WTC11 (cell line): Measurements from ENCODE around the gene TAF8. TPM values are rescaled to one million over a fixed set of nuclear protein-coding genes. Genes with fewer than 3 reads are reported as not detected.

ENCODE experiments used
- ATAC-seq: fragments of 200-7000 bp; cut with Tn5 transposase; 2 replicates; pipeline ENCODE4 v1.10.0; 2021; ENCODE audit warnings: mild to moderate bottlenecking, moderate library complexity
- CTCF ChIA-PET: fragments of 300-600 bp; sonication (Branson Sonifier 250); formaldehyde crosslinking; loops from one replicate; lab custom pipeline; 2021; ENCODE audit warnings: antibody characterized with exemption; lab: Charles Lee
- POLR2A ChIA-PET: fragments of 350-600 bp; sonication (Branson Sonifier 250); formaldehyde crosslinking; loops from one replicate; lab custom pipeline; 2021; ENCODE audit warnings: antibody characterized with exemption; lab: Charles Lee
- DNase-seq: peaks from one replicate; pipeline ENCODE4 v3.0.0; 2021; ENCODE audit warnings: low spot score
- H3K27ac Mint-ChIP-seq: 2 replicates; pipeline ENCODE4 v1.8.0; 2021; ENCODE audit warnings: mixed read lengths
- H3K27me3 Mint-ChIP-seq: 2 replicates; pipeline ENCODE4 v1.8.0; 2021; ENCODE audit warnings: low read depth, mild to moderate bottlenecking, moderate library complexity, mixed read lengths
- H3K36me3 Mint-ChIP-seq: 2 replicates; pipeline ENCODE4 v1.8.0; 2021; ENCODE audit warnings: mixed read lengths
- H3K4me1 Mint-ChIP-seq: 2 replicates; pipeline ENCODE4 v1.8.0; 2022; ENCODE audit warnings: mixed read lengths
- H3K4me3 Mint-ChIP-seq: 2 replicates; pipeline ENCODE4 v1.8.0; 2021; ENCODE audit warnings: mild to moderate bottlenecking, moderate library complexity, mixed read lengths
- H3K9me3 Mint-ChIP-seq: 2 replicates; pipeline ENCODE4 v1.8.0; 2021; ENCODE audit warnings: mixed read lengths
- CBFB ChIP-seq: sonication (generic); formaldehyde crosslinking; IDR thresholded peaks from 2 replicates; pipeline ENCODE4 v1.8.1; 2022; ENCODE audit warnings: mild to moderate bottlenecking, low read depth, missing genetic modification reagents
- CREM ChIP-seq: sonication (generic); formaldehyde crosslinking; IDR thresholded peaks from 2 replicates; pipeline ENCODE4 v1.8.1; 2022; ENCODE audit warnings: mild to moderate bottlenecking, missing genetic modification reagents, moderate library complexity
- FOXK1 ChIP-seq: sonication (generic); formaldehyde crosslinking; IDR thresholded peaks from 2 replicates; pipeline ENCODE4 v1.8.0; 2022; ENCODE audit warnings: mild to moderate bottlenecking, moderate library complexity, missing genetic modification reagents
- FOXP1 ChIP-seq: sonication (generic); formaldehyde crosslinking; IDR thresholded peaks from 2 replicates; pipeline ENCODE4 v1.8.0; 2022; ENCODE audit warnings: missing genetic modification reagents, mild to moderate bottlenecking, moderate library complexity, borderline replicate concordance
- GRHL2 ChIP-seq: fragments of 250-450 bp; sonication (Bioruptor Pico); IDR thresholded peaks from 2 replicates; pipeline ENCODE4 v1.8.0; 2022; ENCODE audit warnings: mild to moderate bottlenecking, moderate library complexity; ENCODE audit not compliant: insufficient replicate concordance, severe bottlenecking
- GTF2I ChIP-seq: fragments of 250-450 bp; sonication (Bioruptor Pico); conservative IDR thresholded peaks from 2 replicates; pipeline ENCODE4 v1.4.0; 2021; ENCODE audit warnings: mild to moderate bottlenecking
- IRF2 ChIP-seq: sonication (generic); formaldehyde crosslinking; IDR thresholded peaks from 2 replicates; pipeline ENCODE4 v1.8.0; 2022; ENCODE audit warnings: low read depth, missing genetic modification reagents, borderline replicate concordance
- JAZF1 ChIP-seq: fragments of 250-450 bp; sonication (Bioruptor Pico); IDR thresholded peaks from 2 replicates; pipeline ENCODE4 v1.9.0; 2021; ENCODE audit warnings: moderate library complexity, mild to moderate bottlenecking, inconsistent platforms
- JUN ChIP-seq: sonication (generic); formaldehyde crosslinking; IDR thresholded peaks from 2 replicates; pipeline ENCODE4 v1.8.0; 2023; ENCODE audit warnings: mild to moderate bottlenecking, missing genetic modification reagents
- NFYB ChIP-seq: sonication (generic); formaldehyde crosslinking; conservative IDR thresholded peaks from 2 replicates; pipeline ENCODE4 v1.8.0; 2022; ENCODE audit warnings: low read depth, missing genetic modification reagents
- SMAD3 ChIP-seq: sonication (generic); formaldehyde crosslinking; IDR thresholded peaks from 2 replicates; pipeline ENCODE4 v1.8.0; 2022; ENCODE audit warnings: missing genetic modification reagents, mild to moderate bottlenecking, borderline replicate concordance
- TEAD4 ChIP-seq: sonication (generic); formaldehyde crosslinking; IDR thresholded peaks from 2 replicates; pipeline ENCODE4 v1.8.0; 2022; ENCODE audit warnings: mild to moderate bottlenecking, missing genetic modification reagents
- ZBTB21 ChIP-seq: sonication (generic); formaldehyde crosslinking; IDR thresholded peaks from 2 replicates; pipeline ENCODE4 v1.8.1; 2023; ENCODE audit warnings: mild to moderate bottlenecking, missing genetic modification reagents, borderline replicate concordance
- ZNF317 ChIP-seq: sonication (generic); formaldehyde crosslinking; IDR thresholded peaks from 2 replicates; pipeline ENCODE4 v1.8.1; 2023; ENCODE audit warnings: low read depth, mild to moderate bottlenecking, moderate library complexity, missing genetic modification reagents, borderline replicate concordance
- ZNF423 ChIP-seq: fragments of 250-450 bp; sonication (Bioruptor Pico); IDR thresholded peaks from 2 replicates; pipeline ENCODE4 v2.1.2; 2022; ENCODE audit warnings: mild to moderate bottlenecking, moderate library complexity
- ZNF671 ChIP-seq: fragments of 250-450 bp; sonication (Bioruptor Pico); IDR thresholded peaks from 2 replicates; pipeline ENCODE4 v1.8.0; 2021; ENCODE audit warnings: mild to moderate bottlenecking
- total RNA-seq: library from RNA; stranded (reverse); gene quantifications from 3 replicates; pipeline ENCODE4 v1.2.3, GENCODE V29; 2021
- TF ChIP-seq, protein P1 (sequence below): fragments of 250-450 bp; sonication (Bioruptor Pico); IDR thresholded peaks from 2 replicates; pipeline ENCODE4 v1.8.0; 2021; ENCODE audit warnings: mild to moderate bottlenecking
- TF ChIP-seq, protein P2 (sequence below): sonication (generic); formaldehyde crosslinking; IDR thresholded peaks from 2 replicates; pipeline ENCODE4 v1.8.0; 2022; ENCODE audit warnings: mild to moderate bottlenecking, missing genetic modification reagents
- TF ChIP-seq, protein P3 (sequence below): sonication (generic); formaldehyde crosslinking; IDR thresholded peaks from 2 replicates; pipeline ENCODE4 v1.8.0; 2022; ENCODE audit warnings: mild to moderate bottlenecking, missing genetic modification reagents
- TF ChIP-seq, protein P4 (sequence below): sonication (generic); formaldehyde crosslinking; IDR thresholded peaks from 2 replicates; pipeline ENCODE4 v1.8.0; 2022; ENCODE audit warnings: mild to moderate bottlenecking, missing genetic modification reagents
- TF ChIP-seq, protein P5 (sequence below): sonication (generic); formaldehyde crosslinking; IDR thresholded peaks from 2 replicates; pipeline ENCODE4 v1.8.1; 2022; ENCODE audit warnings: mild to moderate bottlenecking, moderate library complexity, missing genetic modification reagents
- TF ChIP-seq, protein P6 (sequence below): sonication (generic); formaldehyde crosslinking; IDR thresholded peaks from 2 replicates; pipeline ENCODE4 v1.8.0; 2022; ENCODE audit warnings: missing genetic modification reagents
- TF ChIP-seq, protein P7 (sequence below): fragments of 250-450 bp; sonication (Bioruptor Pico); IDR thresholded peaks from 2 replicates; pipeline ENCODE4 v1.9.0; 2021; ENCODE audit warnings: mild to moderate bottlenecking
- TF ChIP-seq, protein P8 (sequence below): sonication (generic); formaldehyde crosslinking; IDR thresholded peaks from 2 replicates; pipeline ENCODE4 v1.8.1; 2023; ENCODE audit warnings: mild to moderate bottlenecking, missing genetic modification reagents, moderate library complexity

The TAF8 gene
- total RNA-seq, 1 experiment from 2014 or later: 31.0 TPM

DNA sequence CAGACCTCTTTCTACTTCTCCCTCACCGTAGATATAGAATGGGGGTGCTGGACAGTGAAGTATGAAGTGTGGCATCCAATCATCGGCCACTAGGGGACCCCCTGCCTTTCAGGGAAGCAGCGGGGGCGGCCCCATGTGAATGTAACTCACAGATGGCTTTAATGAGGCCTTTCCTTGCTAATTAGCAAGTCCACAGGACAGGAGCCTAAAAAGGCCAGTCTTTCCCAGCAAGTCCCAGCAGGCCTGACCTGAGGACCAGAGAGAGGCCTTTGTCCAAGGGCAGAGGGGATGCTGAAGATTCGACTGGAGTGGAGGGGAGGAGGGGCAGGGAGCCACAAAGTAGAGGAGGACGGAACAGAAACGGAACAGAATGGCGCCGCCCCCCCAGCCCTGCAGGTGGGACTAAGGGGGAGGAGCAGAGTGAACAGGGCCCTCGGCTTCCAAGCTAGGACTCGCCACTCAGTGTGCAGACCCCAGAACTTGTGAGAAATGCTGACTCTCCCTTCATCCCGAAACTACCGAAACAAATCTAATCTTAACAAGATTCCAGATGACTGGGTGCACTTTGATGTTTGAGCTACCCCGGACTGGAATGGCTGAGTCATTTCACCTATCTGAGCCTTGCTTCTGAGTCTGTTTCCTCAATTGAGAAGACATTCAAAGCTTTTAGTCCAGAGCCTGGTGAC is 86.3 kb downstream of the TAF8 start:
- Mint-ChIP-seq H3K4me3 (peak overlapping the region; percentile 61), H3K27ac (peak overlapping the region; percentile 100), H3K27me3 (no peaks in the 10 kb centered on the region; the same call in 1 of the 2 replicates), H3K36me3 (peaks cover 22% of the 10 kb centered on the region), H3K4me1 (peaks cover 79% of the 10 kb centered on the region), H3K9me3 (no peaks in the 10 kb centered on the region)
- DNase-seq: peak; percentile 87
- ChIA-PET POLR2A (interaction anchor here (0.7 to 1.4 kb wide), 3 partner anchors 27 to 1171 kb away, joined by 3 to 8 read pairs (median 4); partner anchors contain the start of gene TAF8), CTCF (interaction anchor here (0.6 to 6.4 kb wide), 22 partner anchors 9 to 612 kb away, joined by 3 to 46 read pairs (median 4); partner anchors contain the start of genes BYSL, MED20 and TOMM6)
- ATAC-seq: peak; percentile 81
- TF ChIP-seq, protein P1, sequence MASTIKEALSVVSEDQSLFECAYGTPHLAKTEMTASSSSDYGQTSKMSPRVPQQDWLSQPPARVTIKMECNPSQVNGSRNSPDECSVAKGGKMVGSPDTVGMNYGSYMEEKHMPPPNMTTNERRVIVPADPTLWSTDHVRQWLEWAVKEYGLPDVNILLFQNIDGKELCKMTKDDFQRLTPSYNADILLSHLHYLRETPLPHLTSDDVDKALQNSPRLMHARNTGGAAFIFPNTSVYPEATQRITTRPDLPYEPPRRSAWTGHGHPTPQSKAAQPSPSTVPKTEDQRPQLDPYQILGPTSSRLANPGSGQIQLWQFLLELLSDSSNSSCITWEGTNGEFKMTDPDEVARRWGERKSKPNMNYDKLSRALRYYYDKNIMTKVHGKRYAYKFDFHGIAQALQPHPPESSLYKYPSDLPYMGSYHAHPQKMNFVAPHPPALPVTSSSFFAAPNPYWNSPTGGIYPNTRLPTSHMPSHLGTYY (CRISPR knock-in tag): no peak
- TF ChIP-seq FOXK1 (CRISPR knock-in tag): peak; percentile 50; the same call in 1 of the 2 replicates
- 0 out of 2 replicates have a peak, but pooled peaks have one; percentile 63 for TF ChIP-seq GTF2I (CRISPR knock-in tag)
- peak; percentile 83 for TF ChIP-seq ZNF423 (CRISPR knock-in tag)
- TF ChIP-seq, protein P2, sequence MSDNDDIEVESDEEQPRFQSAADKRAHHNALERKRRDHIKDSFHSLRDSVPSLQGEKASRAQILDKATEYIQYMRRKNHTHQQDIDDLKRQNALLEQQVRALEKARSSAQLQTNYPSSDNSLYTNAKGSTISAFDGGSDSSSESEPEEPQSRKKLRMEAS (CRISPR knock-in tag): peak; percentile 59
- no peak for TF ChIP-seq JUN (CRISPR knock-in tag)
- no peak for TF ChIP-seq GRHL2 (CRISPR knock-in tag)
- TF ChIP-seq, protein P3, sequence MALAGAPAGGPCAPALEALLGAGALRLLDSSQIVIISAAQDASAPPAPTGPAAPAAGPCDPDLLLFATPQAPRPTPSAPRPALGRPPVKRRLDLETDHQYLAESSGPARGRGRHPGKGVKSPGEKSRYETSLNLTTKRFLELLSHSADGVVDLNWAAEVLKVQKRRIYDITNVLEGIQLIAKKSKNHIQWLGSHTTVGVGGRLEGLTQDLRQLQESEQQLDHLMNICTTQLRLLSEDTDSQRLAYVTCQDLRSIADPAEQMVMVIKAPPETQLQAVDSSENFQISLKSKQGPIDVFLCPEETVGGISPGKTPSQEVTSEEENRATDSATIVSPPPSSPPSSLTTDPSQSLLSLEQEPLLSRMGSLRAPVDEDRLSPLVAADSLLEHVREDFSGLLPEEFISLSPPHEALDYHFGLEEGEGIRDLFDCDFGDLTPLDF (CRISPR knock-in tag): no peak
- no peak for TF ChIP-seq ZNF671 (CRISPR knock-in tag)
- TF ChIP-seq TEAD4 (CRISPR knock-in tag): no peak
- TF ChIP-seq, protein P4, sequence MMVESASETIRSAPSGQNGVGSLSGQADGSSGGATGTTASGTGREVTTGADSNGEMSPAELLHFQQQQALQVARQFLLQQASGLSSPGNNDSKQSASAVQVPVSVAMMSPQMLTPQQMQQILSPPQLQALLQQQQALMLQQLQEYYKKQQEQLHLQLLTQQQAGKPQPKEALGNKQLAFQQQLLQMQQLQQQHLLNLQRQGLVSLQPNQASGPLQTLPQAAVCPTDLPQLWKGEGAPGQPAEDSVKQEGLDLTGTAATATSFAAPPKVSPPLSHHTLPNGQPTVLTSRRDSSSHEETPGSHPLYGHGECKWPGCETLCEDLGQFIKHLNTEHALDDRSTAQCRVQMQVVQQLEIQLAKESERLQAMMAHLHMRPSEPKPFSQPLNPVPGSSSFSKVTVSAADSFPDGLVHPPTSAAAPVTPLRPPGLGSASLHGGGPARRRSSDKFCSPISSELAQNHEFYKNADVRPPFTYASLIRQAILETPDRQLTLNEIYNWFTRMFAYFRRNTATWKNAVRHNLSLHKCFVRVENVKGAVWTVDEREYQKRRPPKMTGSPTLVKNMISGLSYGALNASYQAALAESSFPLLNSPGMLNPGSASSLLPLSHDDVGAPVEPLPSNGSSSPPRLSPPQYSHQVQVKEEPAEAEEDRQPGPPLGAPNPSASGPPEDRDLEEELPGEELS (CRISPR knock-in tag): peak; percentile 86; the same call in 1 of the 2 replicates
- TF ChIP-seq JAZF1: no peak
- TF ChIP-seq IRF2 (CRISPR knock-in tag): no peak
- TF ChIP-seq CBFB: no peak
- TF ChIP-seq FOXP1 (CRISPR knock-in tag): peak; percentile 44; the same call in 1 of the 2 replicates
- TF ChIP-seq NFYB (CRISPR knock-in tag): no peak
- TF ChIP-seq, protein P5, sequence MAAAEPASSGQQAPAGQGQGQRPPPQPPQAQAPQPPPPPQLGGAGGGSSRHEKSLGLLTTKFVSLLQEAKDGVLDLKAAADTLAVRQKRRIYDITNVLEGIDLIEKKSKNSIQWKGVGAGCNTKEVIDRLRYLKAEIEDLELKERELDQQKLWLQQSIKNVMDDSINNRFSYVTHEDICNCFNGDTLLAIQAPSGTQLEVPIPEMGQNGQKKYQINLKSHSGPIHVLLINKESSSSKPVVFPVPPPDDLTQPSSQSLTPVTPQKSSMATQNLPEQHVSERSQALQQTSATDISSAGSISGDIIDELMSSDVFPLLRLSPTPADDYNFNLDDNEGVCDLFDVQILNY: no peak
- no peak for TF ChIP-seq SMAD3 (CRISPR knock-in tag)
- TF ChIP-seq ZNF317: no peak
- peak; percentile 75; the same call in 1 of the 2 replicates for TF ChIP-seq CREM (CRISPR knock-in tag)
- TF ChIP-seq, protein P6, sequence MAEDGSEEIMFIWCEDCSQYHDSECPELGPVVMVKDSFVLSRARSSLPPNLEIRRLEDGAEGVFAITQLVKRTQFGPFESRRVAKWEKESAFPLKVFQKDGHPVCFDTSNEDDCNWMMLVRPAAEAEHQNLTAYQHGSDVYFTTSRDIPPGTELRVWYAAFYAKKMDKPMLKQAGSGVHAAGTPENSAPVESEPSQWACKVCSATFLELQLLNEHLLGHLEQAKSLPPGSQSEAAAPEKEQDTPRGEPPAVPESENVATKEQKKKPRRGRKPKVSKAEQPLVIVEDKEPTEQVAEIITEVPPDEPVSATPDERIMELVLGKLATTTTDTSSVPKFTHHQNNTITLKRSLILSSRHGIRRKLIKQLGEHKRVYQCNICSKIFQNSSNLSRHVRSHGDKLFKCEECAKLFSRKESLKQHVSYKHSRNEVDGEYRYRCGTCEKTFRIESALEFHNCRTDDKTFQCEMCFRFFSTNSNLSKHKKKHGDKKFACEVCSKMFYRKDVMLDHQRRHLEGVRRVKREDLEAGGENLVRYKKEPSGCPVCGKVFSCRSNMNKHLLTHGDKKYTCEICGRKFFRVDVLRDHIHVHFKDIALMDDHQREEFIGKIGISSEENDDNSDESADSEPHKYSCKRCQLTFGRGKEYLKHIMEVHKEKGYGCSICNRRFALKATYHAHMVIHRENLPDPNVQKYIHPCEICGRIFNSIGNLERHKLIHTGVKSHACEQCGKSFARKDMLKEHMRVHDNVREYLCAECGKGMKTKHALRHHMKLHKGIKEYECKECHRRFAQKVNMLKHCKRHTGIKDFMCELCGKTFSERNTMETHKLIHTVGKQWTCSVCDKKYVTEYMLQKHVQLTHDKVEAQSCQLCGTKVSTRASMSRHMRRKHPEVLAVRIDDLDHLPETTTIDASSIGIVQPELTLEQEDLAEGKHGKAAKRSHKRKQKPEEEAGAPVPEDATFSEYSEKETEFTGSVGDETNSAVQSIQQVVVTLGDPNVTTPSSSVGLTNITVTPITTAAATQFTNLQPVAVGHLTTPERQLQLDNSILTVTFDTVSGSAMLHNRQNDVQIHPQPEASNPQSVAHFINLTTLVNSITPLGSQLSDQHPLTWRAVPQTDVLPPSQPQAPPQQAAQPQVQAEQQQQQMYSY (CRISPR knock-in tag): no peak
- TF ChIP-seq, protein P7, sequence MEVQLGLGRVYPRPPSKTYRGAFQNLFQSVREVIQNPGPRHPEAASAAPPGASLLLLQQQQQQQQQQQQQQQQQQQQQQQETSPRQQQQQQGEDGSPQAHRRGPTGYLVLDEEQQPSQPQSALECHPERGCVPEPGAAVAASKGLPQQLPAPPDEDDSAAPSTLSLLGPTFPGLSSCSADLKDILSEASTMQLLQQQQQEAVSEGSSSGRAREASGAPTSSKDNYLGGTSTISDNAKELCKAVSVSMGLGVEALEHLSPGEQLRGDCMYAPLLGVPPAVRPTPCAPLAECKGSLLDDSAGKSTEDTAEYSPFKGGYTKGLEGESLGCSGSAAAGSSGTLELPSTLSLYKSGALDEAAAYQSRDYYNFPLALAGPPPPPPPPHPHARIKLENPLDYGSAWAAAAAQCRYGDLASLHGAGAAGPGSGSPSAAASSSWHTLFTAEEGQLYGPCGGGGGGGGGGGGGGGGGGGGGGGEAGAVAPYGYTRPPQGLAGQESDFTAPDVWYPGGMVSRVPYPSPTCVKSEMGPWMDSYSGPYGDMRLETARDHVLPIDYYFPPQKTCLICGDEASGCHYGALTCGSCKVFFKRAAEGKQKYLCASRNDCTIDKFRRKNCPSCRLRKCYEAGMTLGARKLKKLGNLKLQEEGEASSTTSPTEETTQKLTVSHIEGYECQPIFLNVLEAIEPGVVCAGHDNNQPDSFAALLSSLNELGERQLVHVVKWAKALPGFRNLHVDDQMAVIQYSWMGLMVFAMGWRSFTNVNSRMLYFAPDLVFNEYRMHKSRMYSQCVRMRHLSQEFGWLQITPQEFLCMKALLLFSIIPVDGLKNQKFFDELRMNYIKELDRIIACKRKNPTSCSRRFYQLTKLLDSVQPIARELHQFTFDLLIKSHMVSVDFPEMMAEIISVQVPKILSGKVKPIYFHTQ (CRISPR knock-in tag): no peak
- TF ChIP-seq ZBTB21 (CRISPR knock-in tag): 0 out of 2 replicates have a peak, but pooled peaks have one; percentile 57
- TF ChIP-seq, protein P8, sequence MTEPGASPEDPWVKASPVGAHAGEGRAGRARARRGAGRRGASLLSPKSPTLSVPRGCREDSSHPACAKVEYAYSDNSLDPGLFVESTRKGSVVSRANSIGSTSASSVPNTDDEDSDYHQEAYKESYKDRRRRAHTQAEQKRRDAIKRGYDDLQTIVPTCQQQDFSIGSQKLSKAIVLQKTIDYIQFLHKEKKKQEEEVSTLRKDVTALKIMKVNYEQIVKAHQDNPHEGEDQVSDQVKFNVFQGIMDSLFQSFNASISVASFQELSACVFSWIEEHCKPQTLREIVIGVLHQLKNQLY (CRISPR knock-in tag): no peak
